Activated naive CD4-positive, alpha-beta T cell treated with anti-CD3 and anti-CD28 coated beads, Interleukin-2, amount 10 ng/mL, durations not matched to agents 7 days and 5 days (primary cell): ENCODE measurements around the gene BCAS2.
"Not testable (repeated sequence)": the region's sequence is repeated elsewhere in the genome, so short reads cannot be mapped to it uniquely, and the experiment has no call there.

Source experiments
- CTCF ChIA-PET: fragments of 350-600 bp; sonication (Branson Sonifier 250); formaldehyde crosslinking; loops from one replicate; lab custom pipeline; 2021; ENCODE audit warnings: antibody characterized with exemption; lab: Charles Lee
- DNase-seq: peaks from one replicate; pipeline ENCODE4 v3.0.0-alpha.2; 2020
- H3K27ac Mint-ChIP-seq: one replicate; pipeline ENCODE4 v1.8.0; 2021; ENCODE audit warnings: mild to moderate bottlenecking, moderate library complexity, mixed read lengths
- H3K27me3 Mint-ChIP-seq: one replicate; pipeline ENCODE4 v1.8.0; 2021; ENCODE audit warnings: mild to moderate bottlenecking, mixed read lengths
- H3K36me3 Mint-ChIP-seq: one replicate; pipeline ENCODE4 v1.8.0; 2021; ENCODE audit warnings: mixed read lengths
- H3K4me1 Mint-ChIP-seq: one replicate; pipeline ENCODE4 v1.8.0; 2021; ENCODE audit warnings: mixed read lengths
- H3K4me3 Mint-ChIP-seq: one replicate; pipeline ENCODE4 v1.8.0; 2021; ENCODE audit warnings: mild to moderate bottlenecking, moderate library complexity, mixed read lengths
- H3K9me3 Mint-ChIP-seq: one replicate; pipeline ENCODE4 v1.8.0; 2021; ENCODE audit warnings: mixed read lengths

BCAS2 gene

GRCh38 chr1:114587203-114587991 lies 6.0 kb upstream of the BCAS2 start:
- Mint-ChIP-seq H3K27ac (no peak overlapping the region), H3K9me3 (no peaks in the 10 kb centered on the region), H3K4me1 (peaks cover 4% of the 10 kb centered on the region), H3K36me3 (no peaks in the 10 kb centered on the region), H3K27me3 (peaks cover 4% of the 10 kb centered on the region), H3K4me3 (no peak overlapping the region)
- CTCF ChIA-PET: no interaction called here
- no peak for DNase-seq

GRCh38 chr1:114586513-114587047 lies 5.2 kb upstream of the BCAS2 start:
- no peaks in the 10 kb centered on the region for H3K36me3 Mint-ChIP-seq

GRCh38 chr1:114585231-114585630 lies 3.8 kb upstream of the BCAS2 start:
- peaks cover 22% of the 10 kb centered on the region for H3K4me1 Mint-ChIP-seq
- no peak overlapping the region for H3K4me3 Mint-ChIP-seq
- no peak for DNase-seq
- H3K27me3 Mint-ChIP-seq: peaks cover 4% of the 10 kb centered on the region
- H3K36me3 Mint-ChIP-seq: no peaks in the 10 kb centered on the region
- no peak overlapping the region for H3K27ac Mint-ChIP-seq
- CTCF ChIA-PET: no interaction called here
- no peaks in the 10 kb centered on the region for H3K9me3 Mint-ChIP-seq

More at GRCh38 chr1:114586513-114587047, 5.2 kb upstream of the BCAS2 start:
- H3K4me3 Mint-ChIP-seq: no peak overlapping the region
- H3K27me3 Mint-ChIP-seq: peaks cover 4% of the 10 kb centered on the region
- CTCF ChIA-PET: no interaction called here
- H3K9me3 Mint-ChIP-seq: no peaks in the 10 kb centered on the region
- no peak for DNase-seq
- H3K27ac Mint-ChIP-seq: no peak overlapping the region
- H3K4me1 Mint-ChIP-seq: peaks cover 12% of the 10 kb centered on the region

DNA sequence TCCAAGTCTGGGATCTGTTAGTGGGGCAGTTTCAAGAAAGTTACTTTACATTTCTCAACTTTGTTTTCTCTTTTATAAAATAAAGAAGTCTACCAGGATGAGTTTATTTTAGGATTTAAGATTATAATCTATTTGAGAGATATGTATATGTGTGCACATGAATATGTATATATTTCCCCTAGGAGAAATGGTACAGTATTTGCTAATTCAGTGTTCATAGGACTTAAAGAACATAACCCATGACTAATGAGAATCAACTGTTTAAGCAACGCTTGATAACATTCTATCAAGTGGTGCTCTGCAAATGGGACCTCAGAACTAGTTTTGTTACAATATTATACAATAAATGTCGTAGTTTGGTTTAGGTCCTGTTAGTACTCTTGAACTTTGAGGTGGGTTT lies 7.0 kb downstream of the BCAS2 start:
- CTCF ChIA-PET: no interaction called here
- Mint-ChIP-seq H3K4me1 (peaks cover 12% of the 10 kb centered on the region), H3K4me3 (no peak overlapping the region), H3K27me3 (no peaks in the 10 kb centered on the region), H3K27ac (no peak overlapping the region), H3K9me3 (no peaks in the 10 kb centered on the region), H3K36me3 (peaks cover 53% of the 10 kb centered on the region)
- no peak for DNase-seq

DNA sequence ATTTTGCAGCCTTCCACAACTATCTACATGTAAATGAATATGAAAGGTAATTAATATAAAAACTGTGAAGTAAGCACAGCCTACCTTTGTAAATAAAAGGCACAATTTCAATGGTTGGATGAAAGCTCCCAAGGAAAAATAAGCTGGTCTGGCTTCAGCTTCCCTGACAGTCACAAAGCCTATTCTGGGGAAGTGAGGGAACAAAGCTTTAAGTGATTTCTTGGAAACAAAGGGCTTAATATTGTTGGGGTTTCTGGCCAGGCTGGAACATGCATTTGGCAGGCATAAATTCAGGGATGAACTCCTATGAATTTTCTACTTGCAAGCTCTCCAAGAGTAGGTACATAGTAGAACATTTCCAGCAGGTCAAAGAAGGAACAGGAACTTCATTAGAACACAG lies 17.3 kb downstream of the BCAS2 start:
- CTCF ChIA-PET: no interaction called here
- Mint-ChIP-seq H3K9me3 (no peaks in the 10 kb centered on the region), H3K27ac (no peak overlapping the region), H3K27me3 (no peaks in the 10 kb centered on the region), H3K4me3 (no peak overlapping the region), H3K36me3 (peaks cover 36% of the 10 kb centered on the region), H3K4me1 (no peaks in the 10 kb centered on the region)
- no peak for DNase-seq

GRCh38 chr1:114562978-114563510 lies 18.4 kb downstream of the BCAS2 start:
- H3K9me3 Mint-ChIP-seq, H3K4me3 Mint-ChIP-seq, CTCF ChIA-PET: not testable (repeated sequence)

DNA sequence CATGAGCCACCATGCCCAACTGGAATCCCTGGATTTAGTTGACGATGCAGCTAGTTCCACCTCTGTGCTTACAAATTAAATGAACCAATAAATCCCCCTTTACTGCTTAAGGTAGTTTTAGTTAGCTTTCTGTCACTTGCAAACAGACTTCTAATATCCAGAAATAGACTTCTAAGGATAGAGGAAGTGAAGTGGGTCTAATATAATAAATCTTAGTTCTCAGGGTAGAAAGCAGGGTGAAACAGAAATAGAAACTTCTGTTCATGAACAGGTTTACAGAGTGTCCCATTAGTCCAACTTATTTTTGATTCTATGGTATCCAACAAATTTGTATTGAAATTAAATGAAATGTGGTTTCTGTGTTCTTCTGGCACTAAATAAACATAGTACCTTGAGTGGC lies 20.1 kb downstream of the BCAS2 start:
- no peak overlapping the region for H3K4me3 Mint-ChIP-seq
- no peak for DNase-seq
- no peaks in the 10 kb centered on the region for H3K4me1 Mint-ChIP-seq
- peaks cover 18% of the 10 kb centered on the region for H3K36me3 Mint-ChIP-seq
- no peaks in the 10 kb centered on the region for H3K9me3 Mint-ChIP-seq
- CTCF ChIA-PET: no interaction called here
- no peak overlapping the region for H3K27ac Mint-ChIP-seq
- no peaks in the 10 kb centered on the region for H3K27me3 Mint-ChIP-seq

More at GRCh38 chr1:114562978-114563510, 18.4 kb downstream of the BCAS2 start:
- H3K4me1 Mint-ChIP-seq, DNase-seq, H3K27ac Mint-ChIP-seq, H3K27me3 Mint-ChIP-seq: not testable (repeated sequence)
- H3K36me3 Mint-ChIP-seq: peaks cover 33% of the 10 kb centered on the region

DNA sequence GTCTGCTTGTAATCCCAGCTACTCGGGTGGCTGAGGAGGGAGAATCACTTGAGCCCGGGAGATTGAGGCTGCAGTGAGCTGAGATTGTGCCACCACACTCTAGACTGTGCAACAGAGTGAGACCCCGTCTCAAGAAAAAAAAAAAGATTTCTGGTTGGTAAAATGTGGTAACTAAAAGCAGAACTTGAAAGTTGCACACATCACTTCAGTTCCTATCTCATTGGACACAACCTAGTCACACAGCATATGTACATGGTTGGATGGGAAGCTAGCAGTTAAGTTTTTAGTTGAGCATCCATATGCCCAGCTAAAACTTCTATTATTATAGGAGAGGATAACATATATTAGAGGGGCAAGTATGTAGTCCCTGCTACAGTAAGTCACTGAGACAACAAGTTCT lies 22.1 kb downstream of the BCAS2 start:
- Mint-ChIP-seq H3K4me3 (no peak overlapping the region), H3K27ac (no peak overlapping the region), H3K27me3 (no peaks in the 10 kb centered on the region), H3K36me3 (peaks cover under 1% of the 10 kb centered on the region), H3K9me3 (no peaks in the 10 kb centered on the region), H3K4me1 (no peaks in the 10 kb centered on the region)
- CTCF ChIA-PET: interaction anchor here (0.7 to 2.3 kb wide), 4 partner anchors 11 to 281 kb away, joined by 3 to 9 read pairs (median 4); no protein-coding TSS in a partner anchor
- no peak for DNase-seq

DNA sequence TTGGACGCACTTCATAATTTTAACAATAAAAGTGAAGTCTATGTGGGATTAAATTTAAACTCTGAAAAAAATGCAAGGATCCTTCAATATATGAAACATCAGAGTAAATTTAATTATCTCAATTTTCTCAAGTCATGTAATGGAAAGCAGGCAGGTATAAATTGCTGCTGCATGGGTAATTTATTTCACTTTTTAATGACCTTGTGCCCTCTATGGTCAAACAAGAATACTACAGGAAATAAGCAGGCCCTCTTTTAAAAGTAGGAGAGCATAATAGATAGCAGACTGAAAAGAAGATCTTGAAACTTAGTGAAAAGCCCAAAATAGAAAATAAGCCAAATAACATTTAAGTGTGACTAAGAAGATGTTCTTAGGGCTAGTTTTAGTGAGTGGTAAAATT lies 22.9 kb downstream of the BCAS2 start:
- Mint-ChIP-seq H3K4me3 (no peak overlapping the region), H3K9me3 (no peaks in the 10 kb centered on the region), H3K36me3 (no peaks in the 10 kb centered on the region), H3K27ac (no peak overlapping the region), H3K4me1 (no peaks in the 10 kb centered on the region), H3K27me3 (no peaks in the 10 kb centered on the region)
- no peak for DNase-seq
- CTCF ChIA-PET: interaction anchor here (1.5 kb wide), 1 partner anchor 213 kb away, joined by 4 read pairs; no protein-coding TSS in a partner anchor

DNA sequence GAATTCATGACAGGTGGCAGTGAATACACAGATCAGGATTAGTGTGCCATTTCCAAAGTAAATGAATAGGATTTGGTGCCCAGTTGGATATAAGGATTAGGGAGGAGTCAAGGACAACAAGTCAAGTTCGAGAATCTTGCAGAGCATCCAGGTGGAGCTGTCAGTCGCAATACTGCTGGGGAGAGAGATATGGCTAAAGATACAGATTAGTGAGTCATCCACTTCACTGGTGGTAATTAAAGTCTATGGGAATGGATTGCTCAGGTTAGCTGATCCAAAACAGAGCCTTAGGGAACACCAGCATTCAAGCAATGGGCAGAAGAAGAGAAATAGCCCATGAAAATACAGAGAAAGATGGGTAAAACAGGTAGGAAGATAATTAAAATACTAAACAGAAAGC lies 26.8 kb downstream of the BCAS2 start:
- no peaks in the 10 kb centered on the region for H3K36me3 Mint-ChIP-seq
- no peak overlapping the region for H3K4me3 Mint-ChIP-seq
- CTCF ChIA-PET: interaction anchor here (2.3 kb wide), 1 partner anchor 207 kb away, joined by 14 read pairs; no protein-coding TSS in a partner anchor

GRCh38 chr1:114552106-114552639 lies 29.2 kb downstream of the BCAS2 start:
- no peaks in the 10 kb centered on the region for H3K4me1 Mint-ChIP-seq
- CTCF ChIA-PET: no interaction called here
- H3K9me3 Mint-ChIP-seq: no peaks in the 10 kb centered on the region
- H3K27me3 Mint-ChIP-seq: peaks cover 5% of the 10 kb centered on the region
- H3K4me3 Mint-ChIP-seq: no peak overlapping the region
- no peak for DNase-seq
- no peak overlapping the region for H3K27ac Mint-ChIP-seq
- H3K36me3 Mint-ChIP-seq: no peaks in the 10 kb centered on the region

More for the DNA sequence above, 26.8 kb downstream of the BCAS2 start:
- H3K9me3 Mint-ChIP-seq: no peaks in the 10 kb centered on the region
- no peaks in the 10 kb centered on the region for H3K27me3 Mint-ChIP-seq
- DNase-seq: no peak
- no peaks in the 10 kb centered on the region for H3K4me1 Mint-ChIP-seq
- H3K27ac Mint-ChIP-seq: no peak overlapping the region

DNA sequence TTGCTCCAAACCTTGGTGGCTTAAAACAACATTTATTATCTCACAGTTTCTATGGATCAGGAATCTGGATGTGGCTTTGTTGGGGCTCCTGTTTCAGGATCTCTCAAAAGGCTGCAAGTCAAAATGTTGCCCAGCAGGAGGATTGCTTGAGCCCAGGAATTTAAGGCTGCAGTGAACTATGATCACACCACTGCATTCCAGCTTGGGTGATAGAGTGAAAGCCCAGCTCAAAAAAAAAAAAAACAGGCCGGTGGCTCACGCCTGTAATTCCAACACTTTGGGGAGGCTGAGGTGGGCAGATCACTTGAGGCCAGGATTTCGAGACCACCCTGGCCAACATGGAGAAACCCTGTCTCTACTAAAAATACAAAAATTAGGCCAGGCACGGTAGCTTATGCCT lies 30.0 kb downstream of the BCAS2 start:
- Mint-ChIP-seq H3K9me3 (no peaks in the 10 kb centered on the region), H3K4me3 (no peak overlapping the region), H3K27me3 (peaks cover 5% of the 10 kb centered on the region), H3K27ac (no peak overlapping the region), H3K4me1 (no peaks in the 10 kb centered on the region), H3K36me3 (no peaks in the 10 kb centered on the region)
- DNase-seq: no peak
- CTCF ChIA-PET: no interaction called here

- DNase-seq: no peak
- Mint-ChIP-seq H3K4me1 (no peaks in the 10 kb centered on the region), H3K4me3 (no peak overlapping the region), H3K27ac (no peak overlapping the region), H3K36me3 (no peaks in the 10 kb centered on the region), H3K27me3 (peaks cover 5% of the 10 kb centered on the region), H3K9me3 (no peaks in the 10 kb centered on the region)
- CTCF ChIA-PET: no interaction called here
These were observed 31.1 kb downstream of the BCAS2 start for GRCh38 chr1:114550336-114550735.

GRCh38 chr1:114549137-114549536 lies 32.3 kb downstream of the BCAS2 start:
- CTCF ChIA-PET: no interaction called here
- H3K27me3 Mint-ChIP-seq: peaks cover 8% of the 10 kb centered on the region
- H3K27ac Mint-ChIP-seq: no peak overlapping the region
- no peak overlapping the region for H3K4me3 Mint-ChIP-seq
- no peaks in the 10 kb centered on the region for H3K4me1 Mint-ChIP-seq
- H3K36me3 Mint-ChIP-seq: no peaks in the 10 kb centered on the region
- H3K9me3 Mint-ChIP-seq: no peaks in the 10 kb centered on the region
- no peak for DNase-seq
